NCI-H2171 (cell line): ENCODE results near the gene ACTL7B.
A peak's percentile ranks its signal among the peaks of the same experiment; 100 is the strongest.
"Not testable (repeated sequence)": the region's sequence is repeated elsewhere in the genome, so short reads cannot be mapped to it uniquely, and the experiment has no call there.

Experiments
- DNase-seq: peaks from one replicate; lab custom pipeline; 2025; lab: John Stamatoyannopoulos, UW

The ACTL7B gene

GRCh38 chr9:108869092-108869725 is 13.4 kb upstream of the ACTL7B start:
- no peak for DNase-seq

GRCh38 chr9:108867829-108868228 is 12.0 kb upstream of the ACTL7B start:
- DNase-seq: no peak

GRCh38 chr9:108867116-108867515 is 11.3 kb upstream of the ACTL7B start:
- DNase-seq: no peak

GRCh38 chr9:108866001-108866420 is 10.2 kb upstream of the ACTL7B start:
- no peak for DNase-seq

- no peak for DNase-seq
Measured at GRCh38 chr9:108865037-108865436, 9.3 kb upstream of the ACTL7B start.

GRCh38 chr9:108864446-108864845 is 8.7 kb upstream of the ACTL7B start:
- DNase-seq: no peak

GRCh38 chr9:108863891-108864290 is 8.1 kb upstream of the ACTL7B start:
- no peak for DNase-seq

GRCh38 chr9:108861997-108862396 is 6.2 kb upstream of the ACTL7B start, which contains the start of gene ACTL7A:
Gene ACTL7A (plus strand): TSS chr9:108862266. CDS start chr9:108862323, 57 bp downstream.
- no peak for DNase-seq

- no peak for DNase-seq
Measured at GRCh38 chr9:108861464-108861863, 5.7 kb upstream of the ACTL7B start.

GRCh38 chr9:108860764-108861163 is 5.0 kb upstream of the ACTL7B start:
- no peak for DNase-seq

- DNase-seq: peak; percentile 43
Measured at GRCh38 chr9:108860354-108860753, 4.6 kb upstream of the ACTL7B start.

- peak; percentile 57 for DNase-seq
Measured at GRCh38 chr9:108859459-108860114, 3.8 kb upstream of the ACTL7B start.

GRCh38 chr9:108857572-108857971 is 1.8 kb upstream of the ACTL7B start:
- DNase-seq: no peak

- DNase-seq: no peak
Measured at GRCh38 chr9:108855529-108855886, 278 bp downstream of the ACTL7B start.

GRCh38 chr9:108854641-108855528 is 901 bp downstream of the ACTL7B start:
- DNase-seq: peak; percentile 24

- DNase-seq: no peak
Measured at GRCh38 chr9:108854094-108854493, 1.7 kb downstream of the ACTL7B start.

GRCh38 chr9:108852079-108852478 is 3.7 kb downstream of the ACTL7B start:
- no peak for DNase-seq

- DNase-seq: no peak
Measured at GRCh38 chr9:108851138-108851537, 4.6 kb downstream of the ACTL7B start.

GRCh38 chr9:108850293-108850897 is 5.4 kb downstream of the ACTL7B start:
- DNase-seq: no peak

GRCh38 chr9:108848296-108848695 is 7.5 kb downstream of the ACTL7B start:
- DNase-seq: not testable (repeated sequence)

GRCh38 chr9:108845947-108846346 is 9.8 kb downstream of the ACTL7B start:
- DNase-seq: no peak

- peak; percentile 13 for DNase-seq
Measured at GRCh38 chr9:108845507-108845906, 10.3 kb downstream of the ACTL7B start.
